Fibroblast of pulmonary artery (primary cell): ENCODE results near the gene NUDCD2.

Experiments
- DNase-seq: peaks from one replicate; pipeline ENCODE4 v3.0.0-alpha.2; 2010; ENCODE audit warnings: low read depth
- H3K4me3 ChIP-seq: replicated peaks from 2 replicates; pipeline ENCODE4 v1.5.1; 2011; ENCODE audit warnings: low read depth, mild to moderate bottlenecking, control low read depth, low read length, moderate library complexity
- TF ChIP-seq, protein P1 (sequence below): IDR thresholded peaks from 2 replicates; pipeline ENCODE4 v1.5.1; 2011; ENCODE audit warnings: mild to moderate bottlenecking, control low read depth, low read length, inconsistent platforms; ENCODE audit errors: missing control alignments

NUDCD2 gene

DNA sequence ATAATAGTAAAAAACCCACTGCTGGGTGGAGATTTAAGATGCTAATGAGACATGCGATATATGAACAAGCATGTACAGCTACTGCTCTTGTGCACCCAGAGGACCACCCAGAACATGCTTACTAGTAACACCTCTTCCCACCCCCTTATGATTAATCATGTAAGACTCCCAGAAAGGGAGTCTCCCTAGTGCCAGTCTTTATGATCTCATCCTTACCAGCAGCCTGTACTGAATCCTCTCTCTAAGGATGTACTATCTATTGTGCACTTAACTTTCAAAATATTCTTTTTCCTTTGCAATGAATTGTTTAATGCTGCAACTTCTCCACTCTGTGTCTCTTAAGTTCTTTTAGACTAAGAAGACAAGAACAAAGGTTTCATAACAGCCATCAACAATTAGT, 36.4 kb upstream of the NUDCD2 start:
- peak; percentile 37 for DNase-seq
- H3K4me3 ChIP-seq, result no peak overlapping the region
- TF ChIP-seq, protein P1, sequence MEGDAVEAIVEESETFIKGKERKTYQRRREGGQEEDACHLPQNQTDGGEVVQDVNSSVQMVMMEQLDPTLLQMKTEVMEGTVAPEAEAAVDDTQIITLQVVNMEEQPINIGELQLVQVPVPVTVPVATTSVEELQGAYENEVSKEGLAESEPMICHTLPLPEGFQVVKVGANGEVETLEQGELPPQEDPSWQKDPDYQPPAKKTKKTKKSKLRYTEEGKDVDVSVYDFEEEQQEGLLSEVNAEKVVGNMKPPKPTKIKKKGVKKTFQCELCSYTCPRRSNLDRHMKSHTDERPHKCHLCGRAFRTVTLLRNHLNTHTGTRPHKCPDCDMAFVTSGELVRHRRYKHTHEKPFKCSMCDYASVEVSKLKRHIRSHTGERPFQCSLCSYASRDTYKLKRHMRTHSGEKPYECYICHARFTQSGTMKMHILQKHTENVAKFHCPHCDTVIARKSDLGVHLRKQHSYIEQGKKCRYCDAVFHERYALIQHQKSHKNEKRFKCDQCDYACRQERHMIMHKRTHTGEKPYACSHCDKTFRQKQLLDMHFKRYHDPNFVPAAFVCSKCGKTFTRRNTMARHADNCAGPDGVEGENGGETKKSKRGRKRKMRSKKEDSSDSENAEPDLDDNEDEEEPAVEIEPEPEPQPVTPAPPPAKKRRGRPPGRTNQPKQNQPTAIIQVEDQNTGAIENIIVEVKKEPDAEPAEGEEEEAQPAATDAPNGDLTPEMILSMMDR, result no peak

DNA sequence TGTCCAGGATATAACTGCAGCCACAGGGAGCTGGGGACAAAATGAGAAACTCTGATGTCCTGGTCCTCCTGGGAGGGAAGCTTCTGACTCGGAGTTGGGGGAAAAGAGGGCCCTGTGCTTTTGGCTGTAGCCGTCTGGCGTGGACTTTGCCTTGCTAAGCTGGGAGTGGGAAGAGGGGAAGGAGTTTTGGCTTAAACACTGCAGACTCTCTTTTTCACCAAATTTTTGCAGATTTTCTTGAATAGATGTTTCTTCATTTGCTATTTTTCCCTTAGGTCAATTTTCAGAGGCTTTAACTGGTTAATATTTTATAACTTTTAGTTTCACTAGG, 29.8 kb upstream of the NUDCD2 start:
- TF ChIP-seq, protein P1, result no peak
- no peak overlapping the region for H3K4me3 ChIP-seq
- no peak for DNase-seq

DNA sequence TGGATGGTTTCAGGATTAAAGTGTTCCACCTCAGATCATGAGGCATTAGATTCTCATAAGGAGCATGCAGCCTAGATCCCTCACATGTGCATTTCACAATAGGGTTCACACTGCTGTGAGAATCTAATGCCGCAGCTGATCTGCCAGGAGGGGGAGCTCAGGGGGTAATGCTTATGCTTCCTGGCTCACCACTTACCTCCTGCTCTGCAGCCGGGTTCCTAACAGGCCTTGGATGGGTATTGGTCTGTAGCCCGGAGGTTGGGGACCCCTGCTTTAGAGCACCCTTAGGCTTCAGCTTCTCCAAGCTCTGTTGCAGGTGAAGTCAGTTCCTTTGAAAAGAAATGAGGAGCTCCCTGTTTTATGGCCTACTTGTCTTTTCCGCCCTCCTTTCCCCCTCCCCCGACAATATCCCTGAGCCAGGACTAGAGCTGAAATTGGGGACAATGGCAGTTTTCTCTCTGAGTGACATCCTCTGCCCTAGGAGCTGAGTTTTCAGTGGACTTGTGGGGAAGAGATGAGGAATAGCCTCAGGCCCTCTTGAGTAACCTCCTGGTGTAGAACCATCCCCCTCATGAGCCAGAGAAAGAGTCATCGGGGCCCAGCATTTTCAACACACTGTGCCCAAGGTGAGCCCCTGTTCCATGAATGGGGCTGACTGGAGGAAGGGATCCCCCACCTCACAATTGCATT, 29.3 kb upstream of the NUDCD2 start:
- TF ChIP-seq, protein P1, result peak; percentile 45
- peak; percentile 62 for DNase-seq
- H3K4me3 ChIP-seq, result no peak overlapping the region

DNA sequence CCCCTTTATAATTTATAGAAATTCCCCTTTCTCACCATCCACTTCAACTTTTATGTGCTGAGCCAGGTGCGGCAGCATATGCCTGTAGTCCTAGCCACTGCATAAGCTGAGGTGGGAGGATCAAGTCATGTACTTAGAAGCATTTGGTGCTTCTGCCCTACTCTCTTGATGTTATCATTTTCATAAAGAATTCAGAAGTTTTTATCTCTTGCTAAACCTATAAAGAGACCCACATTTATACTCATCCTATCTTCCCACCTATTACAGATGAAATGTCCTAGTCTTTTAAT, 19.0 kb upstream of the NUDCD2 start:
- no peak for DNase-seq
- TF ChIP-seq, protein P1, result no peak
- no peak overlapping the region for H3K4me3 ChIP-seq

DNA sequence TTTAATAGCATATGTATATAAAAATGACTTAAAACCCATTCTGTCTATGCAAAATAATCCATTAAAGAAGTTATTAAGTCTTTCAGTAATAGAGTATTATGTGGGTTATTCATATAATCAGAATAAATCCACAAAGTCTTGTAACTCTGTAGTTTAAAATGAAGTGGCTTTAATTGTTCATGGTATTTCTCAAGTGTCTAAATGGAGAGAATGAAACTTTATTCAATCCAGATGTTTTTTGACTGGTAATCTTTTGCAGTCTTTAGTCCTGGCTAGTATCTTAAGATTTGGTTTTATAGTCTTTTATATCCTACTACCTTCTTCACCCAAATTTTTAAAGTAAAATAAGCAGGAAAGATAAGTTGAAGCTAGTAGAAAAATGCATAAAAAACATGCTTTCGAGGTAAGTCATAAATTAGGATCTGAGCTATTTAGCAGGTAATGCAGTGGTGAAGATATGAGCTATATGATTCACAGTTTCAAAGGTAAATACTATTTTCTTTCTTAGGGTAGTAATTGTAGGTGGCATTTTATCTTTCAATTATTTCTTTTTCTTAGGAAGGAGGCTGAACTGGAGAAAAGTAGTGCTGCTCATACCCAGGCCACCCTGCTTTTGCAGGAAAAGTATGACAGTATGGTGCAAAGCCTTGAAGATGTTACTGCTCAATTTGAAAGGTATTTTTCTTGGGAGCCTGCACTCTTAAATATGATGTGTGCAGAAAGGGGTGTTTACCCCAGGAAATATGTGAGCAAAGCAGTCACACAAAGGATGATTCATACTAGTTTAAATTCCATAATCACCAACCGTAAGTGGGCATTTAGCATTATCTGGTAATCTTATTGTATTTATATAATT, 18.5 kb upstream of the NUDCD2 start:
- TF ChIP-seq, protein P1, result no peak
- DNase-seq, result no peak
- H3K4me3 ChIP-seq, result no peak overlapping the region

DNA sequence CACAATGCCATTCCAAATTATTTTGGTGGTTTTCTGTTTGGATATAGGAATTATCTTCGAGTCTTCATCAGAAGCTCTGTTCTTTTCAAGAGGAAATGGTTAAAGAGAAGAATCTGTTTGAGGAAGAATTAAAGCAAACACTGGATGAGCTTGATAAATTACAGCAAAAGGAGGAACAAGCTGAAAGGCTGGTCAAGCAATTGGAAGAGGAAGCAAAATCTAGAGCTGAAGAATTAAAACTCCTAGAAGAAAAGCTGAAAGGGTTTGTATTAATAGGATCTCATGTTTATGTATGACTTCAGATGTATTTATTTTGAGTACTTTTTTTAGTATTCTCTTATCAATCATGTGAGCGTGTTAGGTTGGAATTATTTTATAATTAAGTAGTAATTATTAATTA, 15.5 kb upstream of the NUDCD2 start:
- H3K4me3 ChIP-seq, result no peak overlapping the region
- TF ChIP-seq, protein P1, result no peak
- no peak for DNase-seq
